GM21423 (cell line): ENCODE results near the gene CPT1A.
"Not testable (repeated sequence)": the region's sequence is repeated elsewhere in the genome, so short reads cannot be mapped to it uniquely, and the experiment has no call there.

Experiments
- ATAC-seq: cut with Tn5 transposase; IDR thresholded peaks from one replicate; pipeline ENCODE4 v1.9.1; 2021; ENCODE audit warnings: mild to moderate bottlenecking, moderate library complexity; ENCODE audit not compliant: unreplicated experiment

Gene CPT1A

DNA sequence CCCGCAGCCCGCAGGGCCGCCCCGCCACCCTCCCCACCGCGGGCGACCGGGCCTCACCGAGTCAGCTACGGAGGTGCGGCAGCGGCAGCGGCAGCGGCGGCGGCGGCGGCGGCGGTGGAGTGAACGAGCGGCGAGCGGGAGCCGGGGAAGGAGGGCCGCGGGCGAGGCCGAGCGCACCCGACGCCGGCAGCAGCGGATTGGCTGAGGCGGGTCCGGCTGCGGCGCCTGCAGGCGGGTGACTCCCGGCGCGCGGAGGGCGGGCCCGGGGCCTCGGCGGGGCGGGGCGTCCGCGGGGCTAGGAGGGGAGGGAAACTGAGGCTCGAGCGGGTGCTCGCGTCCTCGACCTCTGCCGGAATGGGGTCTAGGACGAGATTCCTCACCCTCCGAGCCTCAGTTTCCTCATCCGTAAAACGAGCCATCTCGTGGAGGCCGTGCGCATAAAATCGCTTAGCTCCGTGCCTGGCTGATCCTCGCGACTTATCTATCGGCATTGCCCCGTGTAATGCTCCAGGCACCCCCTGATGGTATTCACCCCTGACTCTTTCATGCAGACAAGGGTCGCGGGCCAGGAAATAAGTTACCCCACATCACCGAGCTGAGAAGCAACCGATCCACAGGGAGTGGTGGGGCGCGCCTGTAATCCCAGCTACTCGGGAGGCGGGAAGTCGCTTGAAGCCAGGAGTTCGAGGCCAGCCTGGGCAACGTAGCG, at the start of gene CPT1A:
Gene CPT1A (minus strand): TSS at position 199 of the 709 bp plus-strand sequence. CDS start 26,442 bp downstream, outside the sequence.
- peak; percentile 35 for ATAC-seq

DNA sequence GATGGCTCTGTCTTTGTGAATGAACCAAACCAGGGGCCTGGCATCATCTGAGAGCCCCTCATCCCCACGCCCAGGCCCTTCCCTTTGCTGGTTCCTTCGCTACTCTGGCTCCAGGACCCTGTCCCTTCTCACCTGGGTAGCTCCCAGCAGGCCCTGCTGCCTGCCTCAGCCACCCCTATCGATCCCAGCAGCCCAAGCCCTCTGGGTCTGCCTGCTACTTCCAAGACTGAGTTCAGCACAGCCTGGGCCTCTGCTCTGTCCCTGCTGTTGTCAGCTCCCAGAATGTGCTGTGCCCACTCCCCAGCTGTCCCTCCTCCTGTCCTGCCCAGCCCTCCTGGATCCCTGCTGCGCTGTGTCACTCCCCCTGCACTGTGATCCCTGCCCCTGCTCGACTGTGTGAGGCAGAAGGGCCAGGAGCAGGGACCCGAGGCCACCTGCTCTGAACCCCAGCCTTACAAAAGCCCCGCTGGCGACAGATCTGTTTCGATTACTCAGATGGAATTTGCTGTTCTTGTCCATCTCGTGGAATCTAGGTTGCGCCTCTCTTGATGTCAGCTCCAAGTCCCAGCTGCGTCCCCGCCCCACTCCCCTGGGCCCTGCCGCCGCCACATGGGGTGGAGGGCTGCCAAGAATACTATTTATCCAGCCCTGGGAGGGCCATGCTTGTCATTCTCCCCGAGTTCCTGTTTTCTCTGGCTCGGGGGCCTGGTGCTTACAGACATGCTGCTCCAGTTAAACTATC, 48.9 kb upstream of the CPT1A start:
- ATAC-seq, result no peak

DNA sequence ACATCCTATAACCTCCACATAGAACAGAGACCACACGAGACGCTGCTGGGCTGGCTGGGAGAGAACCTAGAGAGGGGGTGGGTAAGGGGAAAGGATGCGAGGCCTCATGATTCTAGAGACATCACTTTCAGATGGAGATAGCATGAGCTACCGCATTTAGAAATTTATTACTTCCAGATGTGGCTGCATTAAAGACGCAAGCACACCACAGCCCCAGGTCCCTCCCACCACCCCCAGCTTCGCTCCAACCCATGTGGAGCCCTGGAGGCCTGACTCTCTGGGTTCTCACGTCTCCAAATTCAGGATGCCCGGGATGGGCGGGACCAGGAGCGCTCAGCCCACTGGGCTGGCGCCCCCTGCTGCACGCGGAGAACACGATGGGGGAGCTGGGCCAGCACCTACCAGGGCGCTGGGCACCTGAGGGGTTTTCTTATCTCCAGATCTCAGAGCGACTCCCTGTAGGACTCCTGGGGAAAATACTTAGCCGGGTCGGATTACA, 48.3 kb upstream of the CPT1A start:
- no peak for ATAC-seq

DNA sequence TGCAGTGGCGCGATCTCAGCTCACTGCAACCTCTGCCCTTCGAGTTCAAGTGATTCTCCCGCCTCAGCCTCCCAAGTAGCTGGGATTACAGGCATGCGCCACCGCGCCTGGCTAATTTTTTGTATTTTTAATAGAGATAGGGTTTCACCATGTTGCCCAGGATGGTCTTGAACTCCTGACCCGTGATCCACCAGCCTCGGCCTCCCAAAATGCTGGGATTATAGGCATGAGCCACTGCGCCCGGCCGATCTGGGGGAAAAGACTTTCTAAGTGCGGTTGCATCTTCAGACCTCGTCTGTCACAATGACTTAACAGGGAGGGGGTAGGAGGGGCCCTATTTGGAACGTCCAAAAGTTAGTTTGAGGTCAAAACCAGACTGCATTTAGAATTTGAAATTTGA, 43.1 kb upstream of the CPT1A start:
- not testable (repeated sequence) for ATAC-seq

DNA sequence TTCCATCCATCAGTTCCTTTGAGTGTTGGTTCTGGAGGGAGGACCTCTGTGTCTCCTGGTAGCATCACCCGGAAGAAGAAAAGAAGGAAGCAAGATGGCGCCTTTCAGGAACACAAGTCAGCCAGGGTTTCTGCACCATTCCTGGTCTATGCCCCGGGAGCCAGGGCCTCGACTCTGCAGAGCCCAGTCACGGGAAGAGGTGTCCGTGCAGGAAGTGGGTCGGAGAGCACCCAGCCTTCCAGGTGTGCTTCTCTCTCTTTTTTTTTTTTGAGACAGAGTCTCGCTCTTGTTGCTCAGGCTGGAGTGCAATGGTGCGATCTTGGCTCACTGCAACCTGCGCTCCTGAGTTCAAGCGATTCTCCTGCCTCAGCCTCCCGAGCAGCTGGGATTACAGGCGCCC, 40.7 kb upstream of the CPT1A start:
- no peak for ATAC-seq

DNA sequence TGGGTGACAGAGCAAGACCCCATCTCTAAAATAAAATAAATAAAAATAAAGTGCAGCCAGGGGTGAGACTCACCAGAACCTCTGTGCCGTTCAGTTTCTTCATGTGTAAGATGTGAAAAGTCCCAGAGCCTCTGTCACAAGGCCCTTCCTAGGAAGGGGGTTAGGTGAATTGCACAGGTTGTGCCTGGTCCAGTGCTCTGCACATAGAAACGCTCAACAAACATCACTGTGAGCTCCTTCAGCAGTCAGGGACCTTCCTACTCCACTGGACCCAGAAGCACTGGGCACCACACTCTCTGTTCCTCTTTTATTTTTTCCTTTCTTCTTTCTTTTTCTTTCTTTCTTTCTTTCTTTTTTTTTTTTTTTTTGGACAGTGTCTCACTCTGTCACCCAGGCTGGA, 39.6 kb upstream of the CPT1A start:
- no peak for ATAC-seq

DNA sequence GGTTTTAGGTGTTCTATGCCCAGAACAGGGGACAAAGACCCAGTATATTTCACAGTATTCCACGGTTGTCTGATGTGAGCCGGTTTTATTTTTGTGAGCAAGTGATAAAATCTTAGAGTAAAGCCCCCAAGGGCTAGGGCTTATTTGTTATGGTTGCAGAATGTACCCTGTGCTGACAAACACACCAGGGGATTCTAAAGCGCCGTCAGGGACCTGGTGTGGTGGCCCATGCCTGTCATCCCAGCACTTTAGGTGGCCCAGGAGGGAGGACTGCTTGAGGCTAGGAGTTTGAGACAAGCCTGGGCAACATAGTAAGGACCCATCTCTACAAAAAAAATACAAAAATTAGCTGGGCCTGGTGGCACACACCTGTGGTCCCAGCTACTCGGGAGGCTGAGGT, 39.1 kb upstream of the CPT1A start:
- no peak for ATAC-seq

DNA sequence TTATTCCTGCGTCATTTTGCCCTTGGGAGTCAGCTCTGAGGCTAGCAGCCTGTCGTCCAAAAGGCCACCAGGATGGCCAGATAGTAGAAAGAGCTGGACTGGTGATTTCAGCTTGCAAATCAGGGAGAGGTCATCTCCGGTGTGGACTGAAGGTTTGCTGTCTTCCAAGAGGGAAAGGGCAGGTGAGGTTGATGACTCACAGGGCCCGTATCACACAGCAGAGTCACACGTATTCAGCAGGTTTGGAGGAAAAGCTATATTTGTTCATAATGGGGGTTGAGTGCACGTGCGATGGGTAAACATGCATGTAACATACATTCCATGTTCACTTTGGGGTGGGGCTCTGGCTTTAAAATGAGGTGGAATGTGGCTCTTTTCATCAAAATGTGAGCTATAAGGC, 36.3 kb upstream of the CPT1A start:
- ATAC-seq, result no peak

DNA sequence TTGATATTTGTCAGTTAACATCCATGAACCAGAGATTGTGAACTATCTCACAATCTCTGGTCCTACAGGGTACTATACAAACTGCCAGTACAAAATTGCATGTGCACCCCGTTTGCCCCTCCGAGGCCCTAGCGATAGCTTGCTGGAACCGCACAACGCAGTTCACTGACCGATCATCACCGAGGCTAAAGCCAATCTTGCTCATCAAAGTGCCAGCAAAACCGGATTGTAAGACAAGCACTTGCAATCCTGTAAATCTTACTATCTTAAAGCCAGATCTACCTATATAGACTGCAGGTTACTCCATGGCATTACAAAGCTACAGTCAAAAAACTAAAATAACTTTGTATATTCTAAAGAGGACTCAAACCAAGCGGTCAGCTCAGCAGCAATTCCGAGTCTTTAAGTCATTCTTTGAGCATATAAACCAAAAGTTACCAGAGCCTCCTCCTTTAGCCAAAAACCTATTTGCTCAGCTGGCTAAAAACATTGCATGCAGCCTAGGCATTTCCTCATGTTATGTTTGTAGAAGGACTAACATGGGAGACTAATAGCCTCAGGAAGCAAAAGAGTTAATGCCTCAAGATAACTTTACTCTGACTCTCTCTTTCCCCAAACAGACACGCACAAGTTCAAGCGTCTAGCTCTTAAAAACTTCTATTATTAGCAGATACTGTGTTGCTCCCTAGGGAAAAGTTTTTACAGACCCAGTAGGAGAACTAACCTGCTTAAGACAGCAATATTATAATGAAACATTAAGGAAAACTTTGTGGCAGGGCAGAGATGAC, 30.7 kb upstream of the CPT1A start:
- no peak for ATAC-seq

DNA sequence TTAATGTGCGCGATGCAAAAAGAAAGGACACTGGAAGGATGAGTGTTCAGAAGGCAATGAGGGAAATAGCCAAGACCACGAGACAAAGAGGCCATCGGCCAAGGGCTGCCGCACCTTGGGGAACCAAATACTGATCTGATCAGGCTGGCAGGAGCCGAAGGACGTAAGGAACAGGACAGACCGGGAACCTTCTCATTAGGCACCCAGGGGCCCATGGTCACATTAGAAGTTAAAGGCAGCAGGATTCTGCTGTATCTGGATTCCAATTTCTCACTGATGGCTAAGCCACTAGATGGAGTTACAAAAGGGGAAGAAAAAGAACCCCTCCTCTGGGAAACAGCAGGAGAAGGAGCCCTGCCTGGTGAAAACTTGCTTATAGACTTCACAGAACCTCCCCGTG, 28.8 kb upstream of the CPT1A start:
- ATAC-seq, result no peak

DNA sequence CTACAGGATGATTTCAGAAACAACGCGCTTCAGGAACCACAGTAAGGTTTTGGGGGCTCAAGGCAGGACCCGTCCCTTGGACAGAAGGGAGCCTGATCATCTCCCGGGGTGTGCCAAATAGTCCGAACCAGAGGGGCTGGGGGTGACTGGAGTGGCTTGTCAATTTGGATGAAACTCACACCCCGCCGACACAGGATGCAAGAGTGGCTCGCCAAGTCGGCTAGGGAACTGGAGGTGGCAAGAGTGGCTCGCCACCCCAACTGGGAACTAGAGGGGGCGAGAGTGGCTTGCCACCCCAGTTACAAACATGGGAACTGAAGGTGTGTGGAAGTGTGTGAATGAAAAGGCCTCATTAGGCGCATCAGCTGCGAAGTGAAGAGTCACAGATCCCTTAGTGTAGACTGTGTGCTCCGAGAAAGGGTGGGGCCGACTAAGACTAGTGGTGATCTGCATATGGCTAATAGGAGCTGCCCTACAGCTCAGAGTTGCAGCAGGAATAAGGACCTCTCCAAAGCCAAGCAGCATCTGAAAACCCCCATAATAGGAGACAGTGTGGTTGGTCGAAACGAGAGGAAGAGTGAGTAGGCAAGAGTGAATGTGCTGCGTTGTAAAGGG, 26.6 kb upstream of the CPT1A start:
- no peak for ATAC-seq

DNA sequence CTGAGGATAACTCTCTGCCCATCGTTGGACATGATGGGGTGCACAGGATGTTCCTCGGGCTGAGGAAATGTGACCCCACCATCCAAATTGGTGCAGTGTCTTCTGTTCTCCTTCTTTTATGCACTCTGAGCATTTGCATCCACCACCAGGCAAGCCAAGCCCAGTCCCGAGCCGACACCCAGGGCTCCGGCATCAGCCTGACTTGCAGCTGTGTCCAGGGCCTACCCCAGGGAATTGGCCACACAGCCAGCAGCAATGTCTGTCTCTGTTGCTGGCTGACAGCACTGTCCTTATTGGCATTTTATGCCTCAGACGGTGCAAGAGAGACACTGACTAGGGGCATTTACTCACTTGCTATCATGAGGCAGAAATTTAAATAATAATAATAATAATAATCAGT, 25.4 kb upstream of the CPT1A start:
- no peak for ATAC-seq

DNA sequence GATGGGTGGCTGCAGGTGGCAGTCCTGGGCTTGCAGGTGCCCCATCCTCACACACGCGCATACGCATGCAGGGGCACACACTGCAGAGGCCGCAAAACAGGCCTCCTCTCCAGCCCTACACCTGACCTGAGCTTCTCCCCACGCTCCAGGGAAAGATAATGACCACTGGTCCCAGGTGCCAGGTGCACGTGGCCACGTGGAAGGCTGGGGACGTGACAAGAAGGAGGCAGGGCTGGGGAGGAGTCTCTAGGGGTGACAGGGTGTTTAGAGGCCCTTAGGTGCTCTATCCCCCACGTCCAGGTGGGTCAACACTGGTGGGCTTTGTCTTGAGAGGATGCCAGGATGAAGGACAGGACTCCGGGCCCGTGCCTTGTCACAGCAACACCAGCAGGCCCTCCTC, 23.5 kb upstream of the CPT1A start:
- ATAC-seq, result no peak

DNA sequence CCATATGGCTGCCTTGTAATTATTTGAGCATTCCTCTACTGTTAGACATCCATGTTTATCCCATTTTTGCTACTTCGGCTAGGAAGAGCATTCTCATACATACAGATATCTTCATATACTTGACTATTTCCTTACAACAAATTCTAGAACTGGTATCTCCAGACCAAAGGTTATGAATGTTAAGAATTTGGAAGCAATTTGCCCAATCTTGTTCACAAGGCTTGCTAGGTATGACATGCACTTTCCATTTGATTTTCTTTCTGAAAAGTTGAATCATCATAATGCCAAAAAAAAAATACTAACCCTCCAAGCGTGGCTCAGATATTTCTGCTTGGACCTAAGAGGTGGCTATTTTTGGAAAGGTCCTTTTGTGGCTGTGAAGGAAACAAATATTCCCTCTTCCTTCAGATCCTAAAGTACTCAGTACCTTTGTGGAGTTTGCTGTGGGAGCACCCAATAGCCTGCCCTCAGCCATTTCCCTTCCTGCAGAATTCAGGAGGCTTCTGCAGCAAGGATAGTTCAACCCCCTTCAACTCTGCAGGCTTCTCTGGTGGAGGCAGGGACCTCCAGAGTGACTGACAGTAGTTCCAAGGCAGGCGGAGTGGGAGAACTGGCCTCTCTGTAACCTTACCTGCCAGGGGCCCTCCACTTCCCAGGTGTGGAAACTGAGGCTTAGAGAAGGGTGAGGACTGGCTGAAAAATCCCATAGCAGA, 22.0 kb upstream of the CPT1A start:
- ATAC-seq, result no peak

DNA sequence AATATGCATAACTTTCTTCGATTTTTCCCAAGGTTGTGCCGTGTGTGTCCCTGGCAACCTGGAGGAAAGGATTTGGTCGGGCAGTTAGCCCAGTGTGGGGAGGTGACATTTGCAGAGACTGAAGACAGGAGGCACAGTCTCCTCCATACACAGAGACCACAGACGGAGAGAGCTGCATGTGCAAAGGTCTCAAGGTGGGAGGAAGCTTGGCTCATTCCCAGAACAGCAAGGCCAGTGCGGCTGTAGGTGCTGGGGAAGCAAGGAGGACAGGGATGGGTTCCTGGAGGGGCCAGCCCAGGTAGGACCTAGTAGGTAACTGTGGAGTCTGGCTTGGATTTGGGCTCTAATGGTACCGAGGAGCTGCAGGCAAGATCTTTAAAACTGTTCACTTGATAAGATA, 20.7 kb upstream of the CPT1A start:
- no peak for ATAC-seq

DNA sequence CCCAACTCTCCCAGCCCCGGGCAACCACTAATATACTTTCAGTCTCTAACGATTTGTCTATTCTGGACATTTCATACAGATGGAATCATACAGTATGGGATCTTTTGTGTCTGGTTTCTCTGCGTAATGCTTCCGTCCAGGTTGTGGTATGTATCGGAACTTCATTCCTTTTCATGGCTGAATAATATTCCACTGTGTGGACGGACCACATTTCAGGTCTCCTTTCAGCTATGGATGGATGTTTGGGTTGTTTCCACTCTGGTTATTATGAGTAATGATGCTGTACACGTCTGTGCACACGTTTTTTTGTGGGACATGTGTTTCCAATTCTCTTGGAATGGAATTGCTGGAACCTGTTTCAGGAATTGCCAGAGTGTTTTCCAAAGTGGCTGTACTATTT, 17.4 kb upstream of the CPT1A start:
- ATAC-seq, result no peak

DNA sequence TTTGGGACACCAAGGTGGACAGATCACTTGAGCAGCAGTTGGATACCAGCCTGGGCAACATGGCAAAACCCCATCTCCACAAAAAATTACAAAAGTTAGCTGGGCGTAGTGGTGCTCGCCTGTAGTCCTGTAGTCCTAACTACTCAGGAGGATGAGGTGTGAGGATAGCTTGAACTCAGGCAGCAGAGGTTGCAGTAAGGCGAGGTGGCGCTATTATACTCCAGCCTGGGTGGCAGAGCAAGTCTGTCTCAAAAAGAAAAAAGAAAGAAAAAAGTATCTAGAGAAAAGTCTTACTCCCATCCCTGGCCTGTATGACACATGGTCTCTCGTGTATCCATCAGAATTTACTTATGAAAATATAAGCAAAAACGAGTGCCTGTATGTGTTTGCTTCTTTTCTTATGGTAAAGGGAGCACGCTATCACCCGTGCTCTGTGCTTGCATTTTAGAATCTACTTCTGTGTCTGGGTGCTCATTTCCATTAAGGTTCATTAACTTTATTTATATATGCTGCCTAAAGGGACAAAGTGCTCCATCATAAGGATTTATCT, 15.4 kb upstream of the CPT1A start:
- no peak for ATAC-seq

DNA sequence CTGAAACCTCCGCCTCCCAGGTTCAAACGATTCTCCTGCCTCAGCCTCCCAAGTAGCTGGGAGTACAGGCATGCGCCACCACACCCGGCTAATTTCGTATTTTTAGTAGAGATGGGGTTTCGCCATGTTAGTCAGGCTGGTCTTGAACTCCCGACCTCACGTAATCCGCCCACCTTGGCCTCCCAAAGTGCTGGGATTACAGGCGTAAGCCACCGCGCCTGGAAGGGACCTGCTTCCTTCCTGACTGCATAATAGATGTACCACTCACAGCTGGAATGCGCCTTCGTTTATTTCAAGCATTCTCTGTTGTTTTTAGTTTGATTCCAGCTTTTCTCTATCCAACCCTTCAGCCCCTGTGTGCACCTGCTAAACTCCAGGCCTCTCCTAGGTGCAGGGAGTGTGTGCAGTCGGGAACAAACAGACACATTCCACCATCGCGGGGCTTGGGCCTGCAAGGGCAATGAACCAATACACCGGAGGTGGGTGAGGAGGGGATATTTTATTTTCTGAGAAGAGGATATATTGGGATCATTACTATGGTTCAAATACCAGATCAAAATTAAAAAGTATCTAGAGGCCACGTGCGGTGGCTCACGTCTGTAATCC, 14.8 kb upstream of the CPT1A start:
- ATAC-seq, result not testable (repeated sequence)

DNA sequence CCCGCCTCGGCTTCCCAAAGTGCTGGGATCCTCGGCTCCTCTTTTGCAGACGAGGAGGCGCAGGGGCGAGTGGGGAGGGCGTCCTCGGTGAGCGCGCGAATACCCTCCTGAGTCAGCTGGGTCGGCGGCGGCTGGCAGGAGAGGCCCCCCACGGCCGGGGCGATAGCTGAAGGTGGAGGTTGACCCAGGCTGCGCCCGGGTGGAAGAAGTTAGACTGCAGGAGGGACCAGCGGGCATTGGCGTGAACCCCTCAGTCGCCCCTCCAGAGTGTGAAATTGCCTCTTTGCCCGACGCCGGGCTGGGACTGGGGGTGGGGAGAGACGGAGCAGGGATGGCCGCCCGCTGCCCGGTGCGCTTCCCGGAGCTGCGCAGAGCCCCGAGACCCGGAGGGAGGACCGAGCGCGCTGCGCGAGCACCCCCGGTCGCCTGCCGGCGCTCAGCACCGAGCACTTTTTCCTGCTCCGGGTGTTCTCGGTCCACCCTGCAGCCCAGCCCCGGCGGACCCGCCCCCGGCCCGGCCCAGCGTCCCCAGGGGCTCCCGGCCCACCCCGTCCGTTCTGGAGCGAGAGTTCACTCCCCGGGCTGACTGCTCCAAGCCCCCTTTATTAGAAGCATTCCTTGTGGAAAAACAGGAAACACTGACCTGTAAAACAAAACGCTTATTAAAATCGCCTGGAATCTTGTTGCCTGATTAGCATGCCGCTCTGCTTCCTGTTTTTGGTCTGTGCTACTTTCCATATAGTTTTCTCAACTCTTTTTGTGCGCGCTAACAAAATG, 13.7 kb upstream of the CPT1A start:
- no peak for ATAC-seq
